ENCODE data around the gene TBC1D24. TPM values are rescaled to one million over a fixed set of nuclear protein-coding genes. Genes with fewer than 3 reads are reported as not detected.

The TBC1D24 gene
- total and polyA plus RNA-seq, 4 experiments from 2014 or later: 1.3 to 13.7 (median 5.7) TPM

- Mint-ChIP-seq H3K27me3 (no peaks in the 10 kb centered on the region), H3K4me3 (no peak overlapping the region), H3K27ac (peak overlapping the region in 1 of 7 donors; percentile 53), H3K9me3 (peaks cover 0 to 4% (median 0%) of the 10 kb centered on the region in 8 donors), H3K36me3 (peaks cover 10 to 35% of the 10 kb centered on the region in 2 donors), H3K4me1 (peaks cover 7 to 18% (median 12%) of the 10 kb centered on the region in 4 donors)
- Histone ChIP-seq H3K36me3 (ENCODE audit: insufficient read depth, low read length) (peaks cover 25% of the 10 kb centered on the region), H3K27ac (ENCODE audit: low read depth, low read length) (no peak overlapping the region), H3K27me3 (ENCODE audit: insufficient read depth, low read length) (no peaks in the 10 kb centered on the region), H3K4me1 (ENCODE audit: insufficient read depth, low read length) (peaks cover 7% of the 10 kb centered on the region), H3K9me3 (ENCODE audit: control insufficient read depth in 1 of 2, low read length in 2 of 2) (no peaks in the 10 kb centered on the region), H3K4me3 (ENCODE audit: low read length in 2 of 2) (no peak overlapping the region)
- ChIA-PET CTCF (ENCODE audit: partially characterized antibody) (no interaction called here), POLR2A (ENCODE audit: partially characterized antibody) (no interaction called here)
- intact Hi-C loops (cut with micrococcal nuclease): no loop called here
- DNase-seq: peak in 1 of 5 donors; percentile 39
Measured at GRCh38 chr16:2527071-2527783, 52.3 kb downstream of the TBC1D24 start.

- Mint-ChIP-seq H3K36me3 (peaks cover 10 to 40% of the 10 kb centered on the region in 2 donors), H3K27me3 (no peaks in the 10 kb centered on the region), H3K9me3 (peaks cover 0 to 7% (median 0%) of the 10 kb centered on the region in 8 donors), H3K4me3 (no peak overlapping the region), H3K27ac (no peak overlapping the region), H3K4me1 (peaks cover 7 to 23% (median 12%) of the 10 kb centered on the region in 4 donors)
- POLR2A ChIA-PET (ENCODE audit: partially characterized antibody): interaction anchor here (2.0 kb wide), 1 partner anchor 8 kb away, joined by 11 read pairs; the partner anchor contains the start of gene AMDHD2
- Histone ChIP-seq H3K27ac (ENCODE audit: low read depth, low read length) (no peak overlapping the region), H3K4me1 (ENCODE audit: insufficient read depth, low read length) (peaks cover 7% of the 10 kb centered on the region), H3K27me3 (ENCODE audit: insufficient read depth, low read length) (no peaks in the 10 kb centered on the region), H3K36me3 (ENCODE audit: insufficient read depth, low read length) (peaks cover 25% of the 10 kb centered on the region), H3K4me3 (ENCODE audit: low read length in 2 of 2) (no peak overlapping the region), H3K9me3 (ENCODE audit: control insufficient read depth in 1 of 2, low read length in 2 of 2) (no peaks in the 10 kb centered on the region)
- CTCF ChIA-PET (ENCODE audit: partially characterized antibody): no interaction called here
- no peak for DNase-seq
- intact Hi-C loops (cut with micrococcal nuclease): no loop called here
Measured at GRCh38 chr16:2527784-2528100, 52.8 kb downstream of the TBC1D24 start.

GRCh38 chr16:2528161-2529060 is 53.5 kb downstream of the TBC1D24 start:
- POLR2A ChIA-PET (ENCODE audit: partially characterized antibody): interaction anchor here (2.0 kb wide), 1 partner anchor 8 kb away, joined by 11 read pairs; the partner anchor contains the start of gene AMDHD2

GRCh38 chr16:2529061-2529931 is 54.4 kb downstream of the TBC1D24 start:
- Mint-ChIP-seq H3K9me3 (peaks cover 0 to 8% (median 0%) of the 10 kb centered on the region in 8 donors), H3K27ac (peak overlapping the region in 3 of 7 donors; percentile 24 to 81 (median 68)), H3K4me3 (peak overlapping the region in 2 of 8 donors; percentile 52 to 54), H3K4me1 (peaks cover 9 to 29% (median 15%) of the 10 kb centered on the region in 4 donors), H3K27me3 (peaks cover 0 to 2% of the 10 kb centered on the region in 2 donors), H3K36me3 (peaks cover 7 to 33% of the 10 kb centered on the region in 2 donors)
- Histone ChIP-seq H3K27ac (ENCODE audit: low read depth, low read length) (no peak overlapping the region), H3K9me3 (ENCODE audit: control insufficient read depth in 1 of 2, low read length in 2 of 2) (no peaks in the 10 kb centered on the region), H3K4me3 (ENCODE audit: low read length in 2 of 2) (no peak overlapping the region), H3K4me1 (ENCODE audit: insufficient read depth, low read length) (peaks cover 12% of the 10 kb centered on the region), H3K27me3 (ENCODE audit: insufficient read depth, low read length) (no peaks in the 10 kb centered on the region), H3K36me3 (ENCODE audit: insufficient read depth, low read length) (peaks cover 24% of the 10 kb centered on the region)
- ChIA-PET CTCF (ENCODE audit: partially characterized antibody) (no interaction called here), POLR2A (ENCODE audit: partially characterized antibody) (interaction anchor here (2.0 kb wide), 1 partner anchor 9 kb away, joined by 11 read pairs; the partner anchor contains the start of gene AMDHD2)
- intact Hi-C loops (cut with micrococcal nuclease): no loop called here
- DNase-seq: peak in 1 of 5 donors; percentile 33

More at GRCh38 chr16:2528161-2529060, 53.5 kb downstream of the TBC1D24 start:
- Histone ChIP-seq H3K27ac (ENCODE audit: low read depth, low read length) (no peak overlapping the region), H3K27me3 (ENCODE audit: insufficient read depth, low read length) (no peaks in the 10 kb centered on the region), H3K36me3 (ENCODE audit: insufficient read depth, low read length) (peaks cover 25% of the 10 kb centered on the region), H3K9me3 (ENCODE audit: control insufficient read depth in 1 of 2, low read length in 2 of 2) (no peaks in the 10 kb centered on the region), H3K4me1 (ENCODE audit: insufficient read depth, low read length) (peaks cover 8% of the 10 kb centered on the region), H3K4me3 (ENCODE audit: low read length in 2 of 2) (no peak overlapping the region)
- Mint-ChIP-seq H3K9me3 (peaks cover 0 to 10% (median 0%) of the 10 kb centered on the region in 8 donors), H3K4me3 (no peak overlapping the region), H3K4me1 (peaks cover 9 to 27% (median 14%) of the 10 kb centered on the region in 4 donors), H3K27me3 (peaks cover 0 to 2% of the 10 kb centered on the region in 2 donors), H3K36me3 (peaks cover 10 to 40% of the 10 kb centered on the region in 2 donors), H3K27ac (no peak overlapping the region)
- intact Hi-C loops (cut with micrococcal nuclease): no loop called here
- CTCF ChIA-PET (ENCODE audit: partially characterized antibody): no interaction called here
- no peak for DNase-seq

- peaks cover 0 to 28% of the 10 kb centered on the region in 2 donors for H3K36me3 Mint-ChIP-seq
- peaks cover 0 to 2% of the 10 kb centered on the region in 2 donors for H3K27me3 Mint-ChIP-seq
- H3K4me1 Mint-ChIP-seq: peaks cover 6 to 28% (median 14%) of the 10 kb centered on the region in 4 donors
- DNase-seq: peak in 1 of 5 donors; percentile 36
- intact Hi-C loops (cut with micrococcal nuclease): loop anchor here (5.0 to 10.0 kb wide), 2 partner anchors 245 to 758 kb away; partner anchors contain the start of genes ELOB, EME2, MRPS34 and NME3
- ChIA-PET POLR2A (ENCODE audit: partially characterized antibody) (interaction anchor here (3.5 kb wide), 1 partner anchor 9 kb away, joined by 170 read pairs; the partner anchor contains the start of gene AMDHD2), CTCF (ENCODE audit: partially characterized antibody) (interaction anchor here (1.3 kb wide), 1 partner anchor 9 kb away, joined by 4 read pairs; no protein-coding TSS in a partner anchor)
- H3K27ac Mint-ChIP-seq: peak overlapping the region; percentile 57 to 99 (median 80)
- H3K4me3 ChIP-seq (ENCODE audit: low read length in 2 of 2): no peak overlapping the region
- peaks cover 0 to 8% (median 0%) of the 10 kb centered on the region in 8 donors for H3K9me3 Mint-ChIP-seq
- H3K36me3 ChIP-seq (ENCODE audit: insufficient read depth, low read length): peaks cover 19% of the 10 kb centered on the region
- H3K27me3 ChIP-seq (ENCODE audit: insufficient read depth, low read length): no peaks in the 10 kb centered on the region
- peaks cover 12% of the 10 kb centered on the region for H3K4me1 ChIP-seq (ENCODE audit: insufficient read depth, low read length)
- H3K4me3 Mint-ChIP-seq: peak overlapping the region in 4 of 8 donors; percentile 13 to 75 (median 50)
- H3K27ac ChIP-seq (ENCODE audit: low read depth, low read length): peak overlapping the region; percentile 91
- H3K9me3 ChIP-seq (ENCODE audit: control insufficient read depth in 1 of 2, low read length in 2 of 2): no peaks in the 10 kb centered on the region
Measured at GRCh38 chr16:2529961-2530628, 55.2 kb downstream of the TBC1D24 start.
